ENCODE results near the gene FBXO27.

- TF ChIP-seq SP1 (IDR thresholded peaks at IDR 0.05) (no peak), PKNOX1 (IDR thresholded peaks at IDR 0.05) (no peak), FOXA1 (IDR thresholded peaks at IDR 0.05) (no peak)
Measured at GRCh38 chr19:38979812-38980211, 52.5 kb downstream of the FBXO27 start.
